Body of pancreas (tissue), 4 donors: ENCODE measurements around the gene TUBA8.

Experiments used
- POLR2A ChIP-seq, 3 donors: fragments of 450-650 bp; IDR thresholded peaks; one replicate each; pipeline ENCODE4 v1.6.1; 2016; ENCODE audit warnings: antibody characterized with exemption in 3 of 3, mild to moderate bottlenecking in 2 of 3
- TF ChIP-seq, protein P1 (sequence below), 7 experiments: fragments of 450-650 bp in 4 of 7; fragments of 200-600 bp in 3 of 7; sonication (generic) in 3 of 7; IDR thresholded peaks; one replicate each; pipeline ENCODE4 v1.5.1; 2016 to 2019; ENCODE audit warnings: antibody characterized with exemption in 7 of 7

DNA sequence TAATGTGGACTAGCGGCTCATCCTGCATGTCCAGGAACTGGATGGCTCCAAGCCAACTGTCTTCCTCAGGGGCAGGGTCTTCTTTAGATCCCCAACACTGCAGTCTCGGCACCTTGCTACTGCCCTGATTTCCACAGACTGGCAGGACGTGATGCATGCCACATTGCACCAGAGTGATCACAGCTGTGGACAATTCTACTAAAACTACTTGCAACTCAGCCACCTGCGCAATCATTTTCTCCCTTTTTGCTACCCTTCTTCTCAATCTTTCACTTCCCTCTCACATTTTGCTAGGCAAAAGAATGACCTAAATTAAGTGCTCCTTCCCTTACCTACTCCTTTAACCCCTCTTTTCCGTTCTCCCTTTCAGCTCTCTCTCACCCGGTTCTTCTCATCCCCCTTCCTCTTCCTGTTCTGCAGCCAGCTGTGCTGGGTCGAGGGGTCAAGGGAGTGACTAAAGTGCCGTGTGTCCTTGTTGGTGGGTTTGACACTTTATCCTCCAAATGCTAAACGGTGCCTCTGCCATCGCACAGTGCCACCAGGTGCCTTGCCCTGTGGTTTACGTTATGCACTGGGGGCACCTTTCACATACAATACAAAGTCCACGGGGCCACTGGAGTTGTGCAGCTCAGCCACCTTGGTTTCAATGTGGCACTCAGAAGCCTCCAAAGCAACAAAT lies 44.3 kb upstream of the TUBA8 start:
- TF ChIP-seq, protein P1, sequence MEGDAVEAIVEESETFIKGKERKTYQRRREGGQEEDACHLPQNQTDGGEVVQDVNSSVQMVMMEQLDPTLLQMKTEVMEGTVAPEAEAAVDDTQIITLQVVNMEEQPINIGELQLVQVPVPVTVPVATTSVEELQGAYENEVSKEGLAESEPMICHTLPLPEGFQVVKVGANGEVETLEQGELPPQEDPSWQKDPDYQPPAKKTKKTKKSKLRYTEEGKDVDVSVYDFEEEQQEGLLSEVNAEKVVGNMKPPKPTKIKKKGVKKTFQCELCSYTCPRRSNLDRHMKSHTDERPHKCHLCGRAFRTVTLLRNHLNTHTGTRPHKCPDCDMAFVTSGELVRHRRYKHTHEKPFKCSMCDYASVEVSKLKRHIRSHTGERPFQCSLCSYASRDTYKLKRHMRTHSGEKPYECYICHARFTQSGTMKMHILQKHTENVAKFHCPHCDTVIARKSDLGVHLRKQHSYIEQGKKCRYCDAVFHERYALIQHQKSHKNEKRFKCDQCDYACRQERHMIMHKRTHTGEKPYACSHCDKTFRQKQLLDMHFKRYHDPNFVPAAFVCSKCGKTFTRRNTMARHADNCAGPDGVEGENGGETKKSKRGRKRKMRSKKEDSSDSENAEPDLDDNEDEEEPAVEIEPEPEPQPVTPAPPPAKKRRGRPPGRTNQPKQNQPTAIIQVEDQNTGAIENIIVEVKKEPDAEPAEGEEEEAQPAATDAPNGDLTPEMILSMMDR (IDR thresholded peaks at IDR 0.05), result no peak
- no peak for TF ChIP-seq POLR2A (IDR thresholded peaks at IDR 0.05)
